Measurements from ENCODE around the gene DHRS9. TPM values are rescaled to one million over a fixed set of nuclear protein-coding genes. Genes with fewer than 3 reads are reported as not detected.

DHRS9 gene
- total and polyA plus RNA-seq, 9 of the 15 experiments (the other 6 are each of a cell fraction or from before 2014, with no cell fraction given) = 0.27 to 1.7 (median 0.69) TPM

GRCh38 chr2:169072163-169072925 lies 3.0 kb downstream of the DHRS9 start (continued):
- no peak for TF ChIP-seq TFE3 (CRISPR knock-in tag; IDR thresholded peaks at IDR 0.05)
- no peak for TF ChIP-seq BACH1 (tag; IDR thresholded peaks at IDR 0.05)
- TF ChIP-seq CREM (IDR thresholded peaks at IDR 0.05; ENCODE audit: low read depth) = peak; percentile 52; the same call in 1 of the 2 replicates
- TF ChIP-seq E2F5 (CRISPR knock-in tag; IDR thresholded peaks at IDR 0.05) = no peak
- TF ChIP-seq ZNF707 (CRISPR knock-in tag; conservative IDR thresholded peaks at IDR 0.05) = no peak
- no peak for TF ChIP-seq U2AF2 (optimal IDR thresholded peaks at IDR 0.05; ENCODE audit: low read depth, low read length)
- TF ChIP-seq HES1 (IDR thresholded peaks at IDR 0.05; ENCODE audit: low read depth) = no peak; the same call in 1 of the 2 replicates
- TF ChIP-seq HINFP (tag; conservative IDR thresholded peaks at IDR 0.05; ENCODE audit: low read depth) = no peak
- no peak for TF ChIP-seq ZC3H8 (IDR thresholded peaks at IDR 0.05)
- TF ChIP-seq ZNF197 (CRISPR knock-in tag; IDR thresholded peaks at IDR 0.05; ENCODE audit: low read depth) = peak; percentile 30; the same call in 1 of the 2 replicates
- TF ChIP-seq HNRNPK (IDR thresholded peaks at IDR 0.05; ENCODE audit: low read depth, low read length, poor library complexity, severe bottlenecking) = no peak
- TF ChIP-seq ZBTB11 (CRISPR knock-in tag; IDR thresholded peaks at IDR 0.05) = peak in 1 of 3 experiments; percentile 70; a peak in 1 of 6 replicates
- TF ChIP-seq KAT7 (CRISPR knock-in tag; IDR thresholded peaks at IDR 0.05; ENCODE audit: borderline replicate concordance) = no peak; the same call in 1 of the 2 replicates
- TF ChIP-seq LARP7 (IDR thresholded peaks at IDR 0.05) = no peak
- no peak for TF ChIP-seq NCOA6 (IDR thresholded peaks at IDR 0.05)
- no peak for TF ChIP-seq ZNF253 (CRISPR knock-in tag; conservative IDR thresholded peaks at IDR 0.05)
- no peak for TF ChIP-seq TBP (optimal IDR thresholded peaks at IDR 0.05; ENCODE audit: low read depth, low read length)
